ENCODE measurements around the gene ASZ1.

Gene ASZ1

DNA sequence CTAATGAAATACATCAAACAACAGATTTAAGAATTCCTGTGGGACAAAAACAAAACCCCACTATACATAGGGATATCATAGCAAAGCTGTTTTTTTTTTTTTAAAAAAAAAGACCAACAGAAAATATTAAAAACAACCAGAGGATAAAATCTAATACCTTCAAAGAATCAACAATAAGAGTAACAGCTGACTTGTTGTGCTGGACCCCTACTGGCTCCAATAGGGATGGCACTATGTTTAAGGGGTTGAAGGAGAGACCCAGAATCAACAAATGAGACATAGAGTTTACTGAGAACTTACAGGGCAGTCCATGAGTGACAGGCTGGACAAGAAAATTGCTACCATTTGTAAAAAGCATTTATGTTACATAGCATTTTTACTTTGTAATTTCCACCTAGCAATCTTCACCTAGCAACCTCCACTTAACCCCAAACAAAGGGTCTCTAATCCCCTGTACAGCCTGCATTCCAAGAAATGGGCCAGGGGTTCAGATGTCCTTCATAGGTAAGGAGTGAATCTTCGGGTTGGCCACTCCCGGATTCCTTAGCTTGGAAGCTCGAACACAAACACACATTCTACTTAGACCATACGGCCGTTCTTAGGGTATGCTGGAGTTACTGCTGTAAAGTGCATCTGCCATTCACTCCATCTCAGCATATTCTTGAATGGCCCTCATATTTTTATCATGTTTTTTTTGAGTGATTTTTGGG lies 25.8 kb downstream of the ASZ1 start:
- DNase-seq = no peak

DNA sequence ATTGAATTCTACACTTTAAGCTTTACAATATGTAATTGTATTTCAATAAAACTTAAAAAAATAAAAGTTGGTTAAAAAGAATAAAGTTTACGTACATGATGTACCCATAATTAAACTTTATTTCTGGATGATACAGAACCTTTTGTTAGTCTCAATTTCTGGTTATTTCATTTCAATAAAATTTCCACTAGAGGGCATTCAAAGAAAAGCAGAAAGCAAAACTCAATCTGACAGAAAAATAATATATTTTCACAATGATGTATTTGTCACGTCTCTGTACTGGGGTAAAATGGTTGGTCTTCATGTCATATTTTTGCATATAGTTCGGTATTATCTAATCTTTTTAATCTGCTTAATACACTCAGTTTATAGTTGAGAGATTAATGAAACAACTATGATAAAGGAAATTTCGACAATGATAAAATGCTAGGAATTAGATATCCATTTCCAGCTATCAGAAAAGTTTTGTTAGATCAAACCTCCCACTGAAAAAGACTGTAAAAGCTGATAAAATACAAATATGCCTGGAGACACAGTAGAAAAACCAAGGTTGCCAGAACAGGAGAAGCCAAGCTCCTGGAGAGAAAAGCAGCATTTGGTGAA lies 27.4 kb downstream of the ASZ1 start:
- no peak for DNase-seq

DNA sequence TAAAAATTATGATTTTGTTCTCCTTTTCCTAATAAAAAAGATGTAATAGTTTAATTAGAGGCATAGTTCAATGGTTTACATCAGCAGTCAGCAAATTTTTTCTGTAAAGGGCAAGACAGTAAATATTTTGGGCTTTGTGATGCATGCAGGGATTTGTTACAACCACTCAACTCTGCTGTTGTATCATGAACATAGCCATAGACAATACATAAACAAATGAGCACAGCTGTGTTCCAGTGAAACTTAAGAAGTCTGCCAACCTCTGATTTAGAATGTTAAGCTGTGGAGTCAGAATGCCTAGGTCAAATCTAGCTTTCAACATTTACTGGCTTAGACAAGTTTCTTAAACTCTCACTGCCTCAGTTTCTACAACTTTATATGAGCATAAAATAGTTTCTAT lies 31.6 kb downstream of the ASZ1 start:
- DNase-seq = no peak

DNA sequence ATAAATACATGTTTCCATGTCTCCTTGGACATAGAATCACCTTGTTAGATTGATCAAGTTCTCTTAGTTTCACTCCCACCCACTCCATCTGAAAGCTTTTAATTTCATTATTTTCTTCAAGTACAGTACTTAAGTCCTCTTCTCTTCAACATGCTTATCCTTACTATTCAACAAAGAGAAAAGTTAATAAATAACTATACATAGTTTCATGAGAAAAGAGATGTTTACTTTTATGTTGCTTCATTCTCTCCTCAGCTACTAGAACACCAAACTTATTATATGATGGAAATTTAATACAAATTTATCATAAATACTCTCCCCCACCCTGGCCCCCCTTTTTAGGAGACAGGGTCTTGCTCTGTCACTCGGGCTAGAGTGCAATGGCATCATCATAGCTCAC lies 33.5 kb downstream of the ASZ1 start:
- DNase-seq = no peak

DNA sequence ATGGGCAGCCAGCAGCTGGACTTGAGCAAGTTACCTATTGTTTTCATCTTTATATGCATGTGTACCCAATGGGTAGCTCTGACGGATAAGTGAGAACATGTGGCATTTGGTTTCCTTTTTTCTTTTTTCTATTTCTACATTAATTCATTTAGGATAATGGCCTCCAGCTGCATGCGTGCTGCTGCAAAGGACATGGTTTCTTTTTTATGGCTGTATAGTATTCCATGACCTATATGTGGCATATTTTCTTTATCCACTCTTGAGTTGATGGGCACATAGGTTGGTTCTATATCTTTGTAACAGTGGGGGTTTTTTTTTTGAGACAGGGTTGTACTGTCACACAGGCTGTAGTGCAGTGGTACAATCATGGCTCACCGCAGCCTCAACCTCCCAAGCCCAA lies 37.4 kb downstream of the ASZ1 start:
- DNase-seq = no peak

DNA sequence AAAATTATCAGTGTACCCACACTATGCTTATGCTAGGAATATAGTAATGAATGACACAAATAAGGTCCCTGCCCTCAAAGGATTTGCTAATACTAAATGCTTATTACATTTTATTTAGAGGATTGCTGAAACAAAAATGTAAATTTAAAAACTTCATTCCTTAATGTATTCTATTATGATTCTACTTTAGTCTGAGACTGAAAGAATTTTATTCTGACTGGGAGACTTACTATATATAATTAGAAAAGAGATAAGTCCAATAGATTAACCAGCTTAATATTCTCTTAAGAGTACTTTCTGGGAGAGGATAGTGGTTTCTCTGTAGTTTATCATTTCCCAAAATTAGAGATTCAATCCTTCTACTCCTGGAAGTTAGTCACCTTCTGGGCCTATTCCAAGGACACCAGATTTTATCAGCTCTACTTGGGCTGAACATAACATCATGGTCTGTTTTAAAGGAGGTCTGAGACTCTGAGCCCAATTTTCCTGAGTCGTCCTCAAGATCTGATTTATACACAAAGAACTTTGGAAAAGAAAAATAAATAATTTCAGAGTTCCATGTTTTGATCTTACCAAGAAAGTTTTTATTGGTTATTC lies 41.1 kb downstream of the ASZ1 start:
- no peak for DNase-seq

DNA sequence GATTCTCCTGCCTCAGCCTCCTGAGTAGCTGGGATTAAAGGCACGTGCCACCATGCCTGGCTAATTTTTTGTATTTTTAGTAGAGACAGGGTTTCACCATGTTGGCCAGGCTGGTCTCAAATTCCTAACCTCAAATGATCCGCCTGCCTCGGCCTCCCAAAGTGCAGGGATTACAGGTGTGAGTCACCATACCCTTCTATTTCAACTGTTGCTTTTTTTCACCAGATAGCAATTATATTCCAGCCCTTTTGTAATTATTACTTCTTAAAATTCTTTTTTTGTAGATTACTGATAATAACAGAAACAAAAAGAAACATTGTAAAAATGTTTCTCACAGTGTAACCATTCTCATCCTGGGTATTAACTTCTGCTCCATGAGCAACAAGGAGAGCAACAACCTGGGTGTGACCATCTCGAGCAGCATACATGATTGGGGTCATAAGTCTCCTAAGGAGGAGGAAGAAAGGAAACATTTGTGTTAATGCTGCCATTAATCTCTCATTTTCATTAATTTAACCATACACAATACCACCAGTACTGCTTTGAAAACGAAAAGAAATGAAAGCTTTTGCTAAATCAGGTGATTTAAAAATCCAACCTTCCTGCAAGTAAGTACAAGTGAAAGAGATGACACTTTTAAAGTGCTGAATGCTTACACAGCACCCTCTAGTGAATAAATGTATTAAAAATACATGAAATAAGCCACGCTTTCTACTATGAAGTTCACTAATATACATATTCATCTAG lies 41.8 kb downstream of the ASZ1 start:
- DNase-seq = no peak

DNA sequence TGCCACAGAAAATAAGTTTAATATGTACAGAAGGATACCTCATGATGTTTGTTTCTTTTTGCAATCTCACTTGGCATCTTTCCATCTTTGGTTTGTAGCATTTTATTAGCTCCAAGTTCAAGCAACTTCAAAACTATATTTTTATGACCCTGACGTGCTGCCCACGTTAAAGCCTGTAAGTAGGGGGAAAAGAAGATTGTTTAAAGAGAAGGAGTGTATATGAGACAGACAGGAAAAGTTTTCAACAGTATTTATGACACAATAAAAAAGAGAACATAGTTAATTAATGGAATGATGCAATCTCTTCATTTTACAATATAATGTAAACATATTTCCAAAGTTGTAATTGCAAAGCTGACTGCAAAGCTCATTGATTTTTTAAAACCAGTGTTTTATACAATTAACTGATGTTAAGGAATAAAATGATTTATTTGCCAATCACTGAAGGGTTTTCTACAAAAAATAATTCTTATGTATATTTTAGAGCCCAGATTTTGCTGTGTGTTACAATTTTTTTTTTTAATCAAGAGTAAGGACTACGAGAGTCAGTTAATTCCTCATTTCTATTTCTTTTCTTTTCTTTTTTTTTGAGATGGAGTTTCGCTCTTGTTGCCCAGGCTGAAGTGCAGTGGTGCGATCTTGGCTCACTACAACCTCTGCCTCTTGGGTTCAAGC lies 42.5 kb downstream of the ASZ1 start:
- DNase-seq = no peak

DNA sequence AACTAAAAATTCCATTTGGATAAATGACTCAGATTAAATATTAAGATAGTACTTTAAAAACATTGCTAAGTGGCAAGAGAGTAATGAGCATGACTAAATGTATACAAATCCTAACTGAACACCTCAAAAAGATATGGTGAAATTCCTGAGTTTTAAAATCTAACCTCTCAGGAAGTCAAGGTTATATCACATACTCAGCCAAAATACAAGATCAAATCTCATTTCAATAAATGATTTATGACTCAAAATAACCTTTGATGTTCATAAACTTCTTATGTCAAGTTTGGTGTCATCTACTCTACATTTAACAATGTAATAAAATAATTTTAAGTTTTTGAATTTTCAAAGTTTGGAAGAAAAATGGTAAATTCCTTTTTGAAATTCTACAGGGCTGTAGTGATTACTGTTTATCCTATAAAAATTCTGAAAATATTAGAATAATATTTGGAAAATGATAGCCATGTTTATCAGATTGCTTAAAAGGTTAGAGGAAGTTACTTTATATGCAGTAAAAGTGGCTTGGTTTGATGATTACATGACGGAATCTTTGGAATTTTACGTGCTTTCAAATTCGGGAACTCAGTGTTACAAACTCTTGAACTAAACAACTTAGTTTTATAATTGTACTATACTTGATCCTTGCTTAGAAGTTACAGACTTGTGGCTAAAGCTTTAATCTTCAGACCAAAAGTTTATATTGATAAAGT lies 43.7 kb downstream of the ASZ1 start:
- DNase-seq = no peak

DNA sequence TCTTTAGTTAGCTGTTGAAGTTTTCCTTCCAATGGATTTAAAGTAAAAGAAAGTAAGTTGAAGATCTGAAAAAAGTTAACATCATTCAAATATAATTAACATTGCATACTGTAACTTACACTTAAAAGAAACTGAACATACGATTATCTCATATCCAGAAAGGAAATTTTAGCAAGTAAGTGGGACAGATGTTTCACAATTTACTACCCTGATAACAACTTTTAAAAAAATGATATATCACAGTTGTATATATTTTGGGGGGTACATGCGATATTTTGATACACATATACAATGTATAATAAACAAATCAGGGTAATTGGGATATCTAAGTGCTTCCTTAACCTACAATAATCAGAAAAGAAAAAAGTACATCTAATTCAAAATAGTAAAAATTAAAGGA lies 44.2 kb downstream of the ASZ1 start:
- no peak for DNase-seq

DNA sequence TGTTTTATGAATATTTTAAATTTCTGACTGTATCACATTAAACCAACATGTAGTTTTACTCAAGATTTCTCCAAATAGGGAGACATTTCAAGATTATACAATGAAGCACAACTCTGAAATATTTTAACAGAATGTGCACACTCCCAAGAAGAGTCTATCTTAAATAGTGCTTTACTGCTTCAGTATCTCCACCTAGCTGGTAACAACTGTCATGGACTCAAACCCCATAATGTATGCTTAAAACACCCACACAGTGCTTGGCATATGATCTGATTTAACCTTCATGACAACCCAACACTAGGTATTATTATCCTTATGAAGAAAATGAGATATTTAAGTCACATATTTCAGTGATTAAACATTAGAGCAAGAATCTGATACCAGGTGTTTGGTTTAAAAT lies 45.9 kb downstream of the ASZ1 start:
- no peak for DNase-seq

DNA sequence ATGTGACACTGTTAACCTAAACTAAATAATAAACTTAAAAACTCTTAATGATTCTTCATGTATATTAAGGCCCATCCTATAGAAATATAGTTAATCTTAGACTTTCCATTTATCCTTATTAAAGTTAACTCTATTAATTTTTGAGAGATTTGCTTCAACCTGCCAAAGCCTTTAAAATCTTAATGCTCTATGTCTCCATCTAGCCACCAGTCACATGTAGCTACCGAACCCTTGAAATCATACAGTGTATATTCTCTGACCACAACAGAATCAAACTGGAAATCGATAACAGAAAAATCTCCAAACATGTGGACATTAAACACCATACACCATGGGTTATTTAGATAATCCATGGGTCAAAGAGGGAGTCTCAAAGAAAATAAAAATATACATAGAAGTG lies 51.9 kb downstream of the ASZ1 start:
- no peak for DNase-seq

DNA sequence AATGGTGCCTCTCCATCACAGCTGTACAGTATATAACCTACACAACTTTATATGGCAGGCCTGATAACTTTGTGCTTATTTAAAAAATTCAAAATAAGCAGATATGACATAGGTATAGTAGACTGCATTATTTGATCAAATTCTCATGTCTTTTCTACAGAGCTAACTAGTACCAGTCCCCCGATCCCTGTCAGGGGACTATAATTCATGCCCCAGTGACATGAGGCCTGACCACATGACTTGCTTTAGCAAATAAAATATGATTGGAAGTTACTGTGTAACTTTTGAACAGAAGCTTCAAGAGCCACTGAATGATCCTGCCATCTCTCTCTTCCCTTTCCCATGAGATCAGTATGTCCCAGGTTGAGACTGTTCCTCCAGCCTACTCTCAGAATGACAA lies 55.2 kb downstream of the ASZ1 start:
- no peak for DNase-seq

DNA sequence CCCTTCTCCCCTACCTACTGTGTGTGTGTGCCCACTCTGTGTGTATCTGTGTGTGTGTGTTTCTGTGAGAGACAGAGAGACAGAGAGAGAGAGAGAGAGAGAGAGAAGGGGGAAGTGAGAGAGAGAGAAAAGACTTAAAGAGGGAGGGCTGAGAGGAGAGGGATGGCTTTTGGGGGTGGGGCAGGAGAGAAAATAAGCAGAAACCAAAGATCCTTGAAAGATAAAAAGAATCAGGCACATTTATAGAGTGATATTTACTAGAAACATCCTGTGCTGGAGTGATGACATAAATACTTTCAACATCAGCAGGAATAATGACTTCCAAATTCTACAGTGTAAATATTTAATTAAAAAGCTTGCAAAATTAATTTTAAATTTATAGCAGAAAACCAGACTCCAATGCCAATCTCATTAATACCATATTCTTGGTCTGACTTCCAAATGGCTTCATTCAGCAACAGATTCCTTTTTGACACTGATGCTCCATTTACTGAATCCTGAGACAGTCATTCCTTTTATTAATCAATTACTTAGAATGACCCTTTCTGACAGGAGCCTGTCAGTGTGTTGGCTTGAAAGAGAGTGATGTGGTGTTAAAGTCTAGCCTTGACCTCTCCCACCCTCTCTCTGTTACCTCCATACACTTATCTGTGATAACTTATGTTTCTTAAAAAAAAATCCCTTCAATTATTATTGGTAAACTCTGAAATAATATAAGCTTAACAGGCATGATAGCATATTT lies 62.8 kb downstream of the ASZ1 start:
- DNase-seq = no peak

DNA sequence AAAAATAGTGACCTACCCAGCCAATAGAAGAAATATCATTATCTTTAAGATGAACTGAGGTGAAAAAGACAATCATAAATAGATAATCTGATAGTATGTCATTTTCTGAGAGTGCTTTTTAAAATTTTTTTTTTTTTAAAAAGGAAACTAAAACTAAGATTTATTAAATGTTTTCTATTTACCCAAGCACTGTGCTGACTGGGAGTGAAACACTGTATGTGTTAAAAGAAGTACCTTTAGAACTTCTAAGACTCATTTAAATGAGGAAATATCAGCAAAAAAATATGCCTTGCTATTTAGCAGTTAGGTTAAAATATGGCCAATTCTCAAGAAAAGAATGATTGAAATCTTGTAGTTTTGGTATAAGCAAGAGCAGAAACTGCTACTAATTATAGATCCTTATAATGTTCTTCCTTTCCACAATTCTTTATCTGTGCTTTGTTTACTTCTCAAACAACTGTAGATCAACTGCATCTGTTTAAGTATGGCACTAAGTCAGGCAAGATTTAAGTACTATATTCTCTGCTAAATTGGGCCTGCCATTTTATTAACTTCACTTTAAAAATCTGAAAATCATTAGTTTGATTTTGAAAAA lies 64.9 kb downstream of the ASZ1 start:
- DNase-seq = no peak

DNA sequence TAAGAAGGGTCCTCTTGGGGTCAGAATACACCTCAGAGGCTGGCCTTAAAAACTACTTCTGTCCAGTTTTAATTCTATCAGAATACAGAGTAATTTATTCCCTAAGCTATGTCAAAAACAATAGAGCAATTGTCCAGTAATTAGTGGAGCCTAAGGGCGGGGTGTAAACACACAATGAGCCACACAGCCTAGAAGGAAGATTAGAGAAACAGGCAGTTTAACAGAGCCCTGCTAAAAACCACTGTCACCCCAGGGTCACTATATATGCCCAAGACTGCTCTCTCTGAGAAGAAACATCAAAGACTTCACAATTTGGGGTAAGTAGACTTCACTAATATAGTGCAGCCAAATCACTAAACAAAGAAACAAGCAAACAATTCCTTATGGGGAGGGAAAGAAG lies 77.3 kb downstream of the ASZ1 start:
- no peak for DNase-seq

DNA sequence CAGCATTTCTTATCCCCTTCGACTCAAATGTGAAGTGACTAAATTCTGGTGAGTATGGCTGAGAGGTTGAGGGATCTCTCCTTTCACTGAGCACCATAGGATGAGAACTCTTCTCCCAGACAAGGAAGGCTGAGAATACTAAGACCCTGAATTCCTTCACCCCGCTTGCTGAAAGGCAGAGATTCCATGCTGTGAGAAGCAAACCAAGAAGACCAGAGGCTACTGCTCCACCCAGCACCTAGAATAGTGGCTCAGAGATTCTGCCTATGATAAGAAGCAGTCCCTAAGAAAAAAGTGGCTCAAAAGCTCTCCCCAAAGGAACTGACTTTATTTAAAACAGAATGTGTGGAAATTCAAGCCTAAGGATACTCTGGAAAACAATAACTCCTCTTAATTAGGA lies 77.7 kb downstream of the ASZ1 start:
- DNase-seq = no peak

DNA sequence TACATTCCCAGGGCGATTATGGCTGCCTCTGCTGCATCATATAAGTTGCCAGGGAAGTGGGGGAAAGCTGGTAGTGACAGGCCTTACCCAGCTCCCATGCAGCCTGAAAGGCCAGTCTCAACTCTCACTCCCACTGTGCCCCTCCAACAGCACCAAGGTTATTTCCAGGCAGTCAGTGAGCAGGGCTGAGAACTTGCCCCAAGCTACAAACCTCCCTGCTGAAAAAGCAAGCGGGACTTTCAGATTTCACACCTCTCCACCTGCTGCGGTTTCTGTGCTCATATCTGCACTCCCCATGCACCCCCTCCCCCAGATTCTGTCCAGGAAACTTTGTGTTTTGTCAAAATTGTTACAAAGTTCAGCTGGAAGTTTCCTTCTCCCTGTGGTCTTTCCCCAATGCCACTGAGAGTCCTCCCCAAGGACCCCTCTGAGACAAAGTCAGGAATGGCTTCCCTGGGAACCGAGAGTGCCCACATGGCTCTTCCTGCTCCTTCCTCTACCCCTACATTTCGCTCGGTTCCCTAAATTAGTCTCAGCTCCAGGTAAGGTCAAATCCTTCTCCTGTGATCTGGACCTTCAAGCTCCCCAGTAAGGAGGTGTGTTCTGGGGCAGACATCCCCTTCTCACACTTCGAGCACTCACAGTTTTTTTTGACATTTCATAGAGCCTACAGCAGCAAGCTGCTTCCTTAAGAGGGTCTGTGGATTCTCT lies 79.2 kb downstream of the ASZ1 start:
- no peak for DNase-seq

DNA sequence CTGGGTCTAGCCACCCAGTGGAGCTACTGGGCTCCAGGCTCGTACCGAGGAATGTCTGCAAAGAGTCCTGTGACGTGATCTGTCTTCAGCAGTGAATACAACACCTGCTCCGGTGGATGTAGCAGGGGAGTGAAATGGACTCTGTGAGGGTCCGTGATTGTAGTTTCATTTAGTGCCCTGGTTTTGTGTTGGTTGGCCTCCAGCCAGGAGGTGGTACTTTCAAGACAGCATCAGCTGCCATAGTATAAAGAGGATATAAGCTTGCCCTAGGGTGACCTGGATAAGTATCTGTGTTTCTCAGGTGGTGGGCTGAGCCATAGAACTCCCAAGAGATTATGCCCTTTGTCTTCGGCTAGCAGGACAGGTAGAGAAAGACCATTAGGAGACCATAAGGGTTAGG lies 79.8 kb downstream of the ASZ1 start:
- no peak for DNase-seq

DNA sequence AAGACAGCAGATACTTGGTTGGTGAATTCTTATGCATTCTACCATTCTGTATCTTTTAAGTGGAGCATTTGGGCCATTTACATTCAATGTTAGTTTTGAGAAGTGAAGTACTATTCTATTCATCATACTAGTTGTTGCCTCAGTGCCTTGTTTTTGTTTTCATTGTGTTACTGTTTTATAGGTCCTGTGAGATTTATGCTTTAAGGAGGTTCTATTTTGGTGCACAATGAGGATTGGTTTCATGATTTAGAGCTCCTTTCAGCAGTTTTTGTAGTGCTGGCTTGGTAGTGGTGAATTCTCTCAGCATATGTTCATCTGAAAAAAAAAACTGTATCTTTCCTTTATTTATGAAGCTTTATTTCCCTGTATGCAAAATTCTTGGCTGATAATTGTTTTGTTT lies 81.1 kb downstream of the ASZ1 start:
- DNase-seq = no peak

DNA sequence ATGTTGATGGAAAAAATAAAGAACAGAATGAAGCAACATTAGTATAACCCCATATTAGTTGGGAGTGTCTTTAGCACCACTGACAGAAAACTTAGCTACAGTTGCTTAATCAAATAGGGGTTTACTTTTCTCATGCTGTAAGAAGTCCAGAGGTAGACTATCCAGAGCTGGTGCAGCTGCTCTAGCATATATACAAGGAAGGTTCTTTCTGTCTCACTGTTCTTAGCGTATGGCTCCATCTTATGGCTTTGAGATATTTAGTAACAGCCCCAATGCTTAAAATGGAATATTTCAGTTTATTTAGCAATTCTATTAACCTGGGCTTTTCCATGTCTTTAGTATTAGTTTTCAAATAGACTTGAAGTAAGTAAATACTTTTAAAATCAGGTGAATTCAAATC lies 89.3 kb downstream of the ASZ1 start:
- DNase-seq = no peak

All from GF-D8 (cell line).